HEK293 (cell line): ENCODE results near the gene GTPBP6.

Experiments
- GLIS1 ChIP-seq: fragments of 450-650 bp; formaldehyde crosslinking; IDR thresholded peaks from 2 replicates; pipeline ENCODE4 v1.5.1; 2016; ENCODE audit warnings: missing biosample characterization, missing genetic modification characterization
- KLF10 ChIP-seq: fragments of 450-650 bp; IDR thresholded peaks from 2 replicates; pipeline ENCODE4 v1.5.1; 2018; ENCODE audit warnings: missing biosample characterization, mild to moderate bottlenecking, missing genetic modification characterization
- OSR2 ChIP-seq: fragments of 450-650 bp; formaldehyde crosslinking; IDR thresholded peaks from 2 replicates; pipeline ENCODE4 v1.5.1; 2016; ENCODE audit warnings: missing biosample characterization, missing genetic modification characterization
- PRDM1 ChIP-seq: fragments of 450-650 bp; formaldehyde crosslinking; IDR thresholded peaks from 2 replicates; pipeline ENCODE4; 2016; ENCODE audit warnings: missing biosample characterization, missing genetic modification characterization
- TRIM28 ChIP-seq: IDR thresholded peaks from 2 replicates; pipeline ENCODE4 v1.6.1; 2011; ENCODE audit warnings: low read length, control low read depth, borderline replicate concordance
- ZBTB20 ChIP-seq: fragments of 450-650 bp; formaldehyde crosslinking; IDR thresholded peaks from 2 replicates; pipeline ENCODE4 v1.5.1; 2016; ENCODE audit warnings: missing biosample characterization, missing genetic modification characterization
- ZFP69B ChIP-seq: fragments of 450-650 bp; formaldehyde crosslinking; IDR thresholded peaks from 2 replicates; pipeline ENCODE4 v1.5.1; 2016; ENCODE audit warnings: missing biosample characterization, missing genetic modification characterization
- ZNF112 ChIP-seq: fragments of 450-650 bp; formaldehyde crosslinking; IDR thresholded peaks from 2 replicates; pipeline ENCODE4 v1.5.0; 2017; ENCODE audit warnings: missing biosample characterization, missing genetic modification characterization
- ZNF132 ChIP-seq: fragments of 450-650 bp; formaldehyde crosslinking; IDR thresholded peaks from 2 replicates; pipeline ENCODE4 v1.5.1; 2017; ENCODE audit warnings: missing biosample characterization, missing genetic modification characterization, borderline replicate concordance
- ZNF155 ChIP-seq: fragments of 450-650 bp; formaldehyde crosslinking; IDR thresholded peaks from 2 replicates; pipeline ENCODE4 v1.5.1; 2016; ENCODE audit warnings: missing biosample characterization, missing genetic modification characterization
- ZNF175 ChIP-seq: fragments of 450-650 bp; formaldehyde crosslinking; IDR thresholded peaks from 2 replicates; pipeline ENCODE4 v1.5.1; 2016; ENCODE audit warnings: missing biosample characterization, missing genetic modification characterization
- ZNF184 ChIP-seq: fragments of 450-650 bp; IDR thresholded peaks from 2 replicates; pipeline ENCODE4 v1.5.1; 2018; ENCODE audit warnings: missing biosample characterization, mild to moderate bottlenecking, missing genetic modification characterization
- ZNF211 ChIP-seq: fragments of 450-650 bp; formaldehyde crosslinking; IDR thresholded peaks from 2 replicates; pipeline ENCODE4 v1.5.1; 2016; ENCODE audit warnings: low read depth, missing biosample characterization, missing genetic modification characterization
- ZNF214 ChIP-seq: fragments of 450-650 bp; formaldehyde crosslinking; IDR thresholded peaks from 2 replicates; pipeline ENCODE4 v1.5.1; 2017; ENCODE audit warnings: missing biosample characterization, mild to moderate bottlenecking, missing genetic modification characterization, borderline replicate concordance
- ZNF239 ChIP-seq: fragments of 450-650 bp; formaldehyde crosslinking; IDR thresholded peaks from 2 replicates; pipeline ENCODE4 v1.5.1; 2016; ENCODE audit warnings: missing biosample characterization, missing genetic modification characterization
- ZNF335 ChIP-seq: fragments of 450-650 bp; formaldehyde crosslinking; conservative IDR thresholded peaks from 2 replicates; pipeline ENCODE4 v1.5.1; 2016; ENCODE audit warnings: missing biosample characterization, missing genetic modification characterization
- ZNF426 ChIP-seq: fragments of 450-650 bp; formaldehyde crosslinking; IDR thresholded peaks from 2 replicates; pipeline ENCODE4 v1.5.1; 2017; ENCODE audit warnings: missing biosample characterization, missing genetic modification characterization, mild to moderate bottlenecking, inconsistent platforms, moderate library complexity
- ZNF48 ChIP-seq: fragments of 450-650 bp; formaldehyde crosslinking; IDR thresholded peaks from 2 replicates; pipeline ENCODE4 v1.5.1; 2016; ENCODE audit warnings: missing biosample characterization, missing genetic modification characterization
- ZNF544 ChIP-seq: fragments of 450-650 bp; formaldehyde crosslinking; IDR thresholded peaks from 2 replicates; pipeline ENCODE4 v1.5.0; 2017; ENCODE audit warnings: missing biosample characterization, missing genetic modification characterization
- ZNF585B ChIP-seq: fragments of 450-650 bp; formaldehyde crosslinking; IDR thresholded peaks from 2 replicates; pipeline ENCODE4 v1.5.1; 2016; ENCODE audit warnings: missing biosample characterization, missing genetic modification characterization
- ZNF596 ChIP-seq: fragments of 450-650 bp; IDR thresholded peaks from 2 replicates; pipeline ENCODE4 v1.5.0; 2018; ENCODE audit warnings: missing biosample characterization, mild to moderate bottlenecking, missing genetic modification characterization, moderate library complexity
- ZNF658 ChIP-seq: fragments of 450-650 bp; formaldehyde crosslinking; IDR thresholded peaks from 2 replicates; pipeline ENCODE4; 2016; ENCODE audit warnings: missing biosample characterization, missing genetic modification characterization
- ZNF76 ChIP-seq: fragments of 450-650 bp; formaldehyde crosslinking; IDR thresholded peaks from 2 replicates; pipeline ENCODE4; 2016; ENCODE audit warnings: low read depth, missing biosample characterization, missing genetic modification characterization, borderline replicate concordance
- ZNF791 ChIP-seq: fragments of 450-650 bp; formaldehyde crosslinking; IDR thresholded peaks from 2 replicates; pipeline ENCODE4 v1.5.1; 2016; ENCODE audit warnings: missing biosample characterization, missing genetic modification characterization
- ZNF792 ChIP-seq: fragments of 450-650 bp; formaldehyde crosslinking; IDR thresholded peaks from 2 replicates; pipeline ENCODE4 v1.5.1; 2016; ENCODE audit warnings: missing biosample characterization, missing genetic modification characterization
- ZXDB ChIP-seq: fragments of 450-650 bp; formaldehyde crosslinking; IDR thresholded peaks from 2 replicates; pipeline ENCODE4 v1.5.1; 2016; ENCODE audit warnings: missing biosample characterization, missing genetic modification characterization
- TF ChIP-seq, protein P1 (sequence below): fragments of 450-650 bp; formaldehyde crosslinking; IDR thresholded peaks from 2 replicates; pipeline ENCODE4 v1.5.1; 2016; ENCODE audit warnings: missing biosample characterization, missing genetic modification characterization, borderline replicate concordance
- TF ChIP-seq, protein P2 (sequence below): fragments of 450-650 bp; formaldehyde crosslinking; IDR thresholded peaks from 2 replicates; pipeline ENCODE4 v1.5.1; 2016; ENCODE audit warnings: missing biosample characterization, missing genetic modification characterization
- TF ChIP-seq, protein P3 (sequence below): fragments of 450-650 bp; formaldehyde crosslinking; IDR thresholded peaks from 2 replicates; pipeline ENCODE4 v1.5.1; 2016; ENCODE audit warnings: missing biosample characterization, missing genetic modification characterization
- TF ChIP-seq, protein P4 (sequence below): fragments of 450-650 bp; formaldehyde crosslinking; IDR thresholded peaks from 2 replicates; pipeline ENCODE4 v1.5.1; 2016; ENCODE audit warnings: missing biosample characterization, missing genetic modification characterization

Gene GTPBP6

DNA sequence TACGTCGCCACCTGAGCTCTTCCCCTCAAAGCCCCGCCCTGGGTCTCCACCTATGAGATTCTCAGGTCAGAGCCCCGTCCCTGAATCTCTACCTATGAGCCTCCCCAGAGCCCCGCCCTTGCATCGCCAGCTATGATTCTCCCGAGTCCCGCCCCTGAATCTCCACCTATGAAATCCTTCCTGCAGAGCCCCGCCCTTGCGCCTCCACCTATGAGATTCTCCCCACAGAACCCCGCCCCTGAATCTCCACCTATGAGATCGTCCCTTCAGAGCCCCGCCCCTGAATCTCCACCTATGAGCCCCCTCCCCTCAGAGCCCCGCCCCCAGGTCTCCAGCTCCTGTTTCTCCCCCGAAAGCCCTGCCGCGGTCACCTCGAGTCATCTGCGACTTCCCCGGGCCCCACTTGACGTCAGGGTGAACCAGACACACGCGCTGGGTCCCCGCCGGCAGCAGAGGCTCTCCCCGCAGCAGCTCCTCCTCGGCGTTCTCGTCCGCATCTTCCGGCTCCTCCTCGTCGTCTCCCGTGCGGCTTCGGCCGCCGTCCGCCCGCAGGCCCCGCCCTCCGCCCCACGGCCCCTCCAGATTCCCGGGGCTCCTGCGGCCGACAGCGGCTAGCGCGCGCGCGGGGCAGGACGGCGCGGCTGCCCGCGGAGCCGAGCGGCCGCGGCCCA, 393 bp downstream of the GTPBP6 start (continued):
- TF ChIP-seq, protein P1, sequence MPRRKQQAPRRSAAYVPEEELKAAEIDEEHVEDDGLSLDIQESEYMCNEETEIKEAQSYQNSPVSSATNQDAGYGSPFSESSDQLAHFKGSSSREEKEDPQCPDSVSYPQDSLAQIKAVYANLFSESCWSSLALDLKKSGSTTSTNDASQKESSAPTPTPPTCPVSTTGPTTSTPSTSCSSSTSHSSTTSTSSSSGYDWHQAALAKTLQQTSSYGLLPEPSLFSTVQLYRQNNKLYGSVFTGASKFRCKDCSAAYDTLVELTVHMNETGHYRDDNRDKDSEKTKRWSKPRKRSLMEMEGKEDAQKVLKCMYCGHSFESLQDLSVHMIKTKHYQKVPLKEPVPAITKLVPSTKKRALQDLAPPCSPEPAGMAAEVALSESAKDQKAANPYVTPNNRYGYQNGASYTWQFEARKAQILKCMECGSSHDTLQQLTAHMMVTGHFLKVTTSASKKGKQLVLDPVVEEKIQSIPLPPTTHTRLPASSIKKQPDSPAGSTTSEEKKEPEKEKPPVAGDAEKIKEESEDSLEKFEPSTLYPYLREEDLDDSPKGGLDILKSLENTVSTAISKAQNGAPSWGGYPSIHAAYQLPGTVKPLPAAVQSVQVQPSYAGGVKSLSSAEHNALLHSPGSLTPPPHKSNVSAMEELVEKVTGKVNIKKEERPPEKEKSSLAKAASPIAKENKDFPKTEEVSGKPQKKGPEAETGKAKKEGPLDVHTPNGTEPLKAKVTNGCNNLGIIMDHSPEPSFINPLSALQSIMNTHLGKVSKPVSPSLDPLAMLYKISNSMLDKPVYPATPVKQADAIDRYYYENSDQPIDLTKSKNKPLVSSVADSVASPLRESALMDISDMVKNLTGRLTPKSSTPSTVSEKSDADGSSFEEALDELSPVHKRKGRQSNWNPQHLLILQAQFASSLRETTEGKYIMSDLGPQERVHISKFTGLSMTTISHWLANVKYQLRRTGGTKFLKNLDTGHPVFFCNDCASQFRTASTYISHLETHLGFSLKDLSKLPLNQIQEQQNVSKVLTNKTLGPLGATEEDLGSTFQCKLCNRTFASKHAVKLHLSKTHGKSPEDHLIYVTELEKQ (tag by site-specific recombination) = no peak
- TF ChIP-seq ZNF214 (tag by site-specific recombination) (no peak), OSR2 (tag by site-specific recombination) (0 out of 2 replicates have a peak, but pooled peaks have one; percentile 25), ZNF48 (tag by site-specific recombination) (no peak), ZNF132 (no peak), ZFP69B (tag by site-specific recombination) (0 out of 2 replicates have a peak, but pooled peaks have one; percentile 20), ZNF792 (tag by site-specific recombination) (no peak), PRDM1 (no peak), ZNF175 (tag by site-specific recombination) (no peak), ZNF544 (tag by site-specific recombination) (no peak), ZXDB (tag by site-specific recombination) (0 out of 2 replicates have a peak, but pooled peaks have one; percentile 14), ZNF239 (tag by site-specific recombination) (no peak), ZNF585B (tag by site-specific recombination) (no peak), ZNF658 (tag by site-specific recombination) (no peak), KLF10 (peak; percentile 99), ZNF596 (tag by site-specific recombination) (0 out of 2 replicates have a peak, but pooled peaks have one; percentile 31), ZNF335 (tag by site-specific recombination) (no peak; the same call in 1 of the 2 replicates), ZNF112 (no peak), ZNF211 (no peak), ZNF426 (tag by site-specific recombination) (no peak), TRIM28 (no peak), ZNF155 (tag by site-specific recombination) (no peak), GLIS1 (no peak), ZNF184 (tag by site-specific recombination) (no peak), ZNF76 (tag by site-specific recombination) (no peak), ZNF791 (no peak), ZBTB20 (tag by site-specific recombination) (peak; percentile 70; the same call in 1 of the 2 replicates)
- TF ChIP-seq, protein P2, sequence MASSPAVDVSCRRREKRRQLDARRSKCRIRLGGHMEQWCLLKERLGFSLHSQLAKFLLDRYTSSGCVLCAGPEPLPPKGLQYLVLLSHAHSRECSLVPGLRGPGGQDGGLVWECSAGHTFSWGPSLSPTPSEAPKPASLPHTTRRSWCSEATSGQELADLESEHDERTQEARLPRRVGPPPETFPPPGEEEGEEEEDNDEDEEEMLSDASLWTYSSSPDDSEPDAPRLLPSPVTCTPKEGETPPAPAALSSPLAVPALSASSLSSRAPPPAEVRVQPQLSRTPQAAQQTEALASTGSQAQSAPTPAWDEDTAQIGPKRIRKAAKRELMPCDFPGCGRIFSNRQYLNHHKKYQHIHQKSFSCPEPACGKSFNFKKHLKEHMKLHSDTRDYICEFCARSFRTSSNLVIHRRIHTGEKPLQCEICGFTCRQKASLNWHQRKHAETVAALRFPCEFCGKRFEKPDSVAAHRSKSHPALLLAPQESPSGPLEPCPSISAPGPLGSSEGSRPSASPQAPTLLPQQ (tag by site-specific recombination) = peak; percentile 68; the same call in 1 of the 2 replicates
- TF ChIP-seq, protein P3, sequence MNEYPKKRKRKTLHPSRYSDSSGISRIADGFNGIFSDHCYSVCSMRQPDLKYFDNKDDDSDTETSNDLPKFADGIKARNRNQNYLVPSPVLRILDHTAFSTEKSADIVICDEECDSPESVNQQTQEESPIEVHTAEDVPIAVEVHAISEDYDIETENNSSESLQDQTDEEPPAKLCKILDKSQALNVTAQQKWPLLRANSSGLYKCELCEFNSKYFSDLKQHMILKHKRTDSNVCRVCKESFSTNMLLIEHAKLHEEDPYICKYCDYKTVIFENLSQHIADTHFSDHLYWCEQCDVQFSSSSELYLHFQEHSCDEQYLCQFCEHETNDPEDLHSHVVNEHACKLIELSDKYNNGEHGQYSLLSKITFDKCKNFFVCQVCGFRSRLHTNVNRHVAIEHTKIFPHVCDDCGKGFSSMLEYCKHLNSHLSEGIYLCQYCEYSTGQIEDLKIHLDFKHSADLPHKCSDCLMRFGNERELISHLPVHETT (tag by site-specific recombination) = no peak
- TF ChIP-seq, protein P4, sequence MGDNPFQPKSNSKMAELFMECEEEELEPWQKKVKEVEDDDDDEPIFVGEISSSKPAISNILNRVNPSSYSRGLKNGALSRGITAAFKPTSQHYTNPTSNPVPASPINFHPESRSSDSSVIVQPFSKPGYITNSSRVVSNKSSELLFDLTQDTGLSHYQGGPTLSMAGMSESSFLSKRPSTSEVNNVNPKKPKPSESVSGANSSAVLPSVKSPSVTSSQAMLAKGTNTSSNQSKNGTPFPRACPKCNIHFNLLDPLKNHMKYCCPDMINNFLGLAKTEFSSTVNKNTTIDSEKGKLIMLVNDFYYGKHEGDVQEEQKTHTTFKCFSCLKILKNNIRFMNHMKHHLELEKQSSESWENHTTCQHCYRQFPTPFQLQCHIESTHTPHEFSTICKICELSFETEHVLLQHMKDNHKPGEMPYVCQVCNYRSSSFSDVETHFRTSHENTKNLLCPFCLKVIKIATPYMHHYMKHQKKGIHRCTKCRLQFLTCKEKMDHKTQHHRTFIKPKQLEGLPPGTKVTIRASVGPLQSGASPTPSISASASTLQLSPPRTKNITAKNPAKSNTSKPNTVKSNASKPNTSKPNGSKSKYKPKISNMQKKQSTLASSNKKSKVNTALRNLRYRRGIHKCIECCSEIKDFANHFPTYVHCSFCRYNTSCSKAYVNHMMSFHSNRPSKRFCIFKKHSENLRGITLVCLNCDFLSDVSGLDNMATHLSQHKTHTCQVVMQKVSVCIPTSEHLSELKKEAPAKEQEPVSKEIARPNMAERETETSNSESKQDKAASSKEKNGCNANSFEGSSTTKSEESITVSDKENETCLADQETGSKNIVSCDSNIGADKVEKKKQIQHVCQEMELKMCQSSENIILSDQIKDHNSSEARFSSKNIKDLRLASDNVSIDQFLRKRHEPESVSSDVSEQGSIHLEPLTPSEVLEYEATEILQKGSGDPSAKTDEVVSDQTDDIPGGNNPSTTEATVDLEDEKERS (tag by site-specific recombination) = no peak
